Skin of body (tissue), 2 donors: ENCODE results near the gene TMCC1. TPM values are rescaled to one million over a fixed set of nuclear protein-coding genes. Genes with fewer than 3 reads are reported as not detected.
"Not testable (repeated sequence)": the region's sequence is repeated elsewhere in the genome, so short reads cannot be mapped to it uniquely, and the experiment has no call there.

ENCODE experiments used
- DNase-seq: peaks from one replicate; lab custom pipeline; 2025; lab: John Stamatoyannopoulos, UW
- total RNA-seq: library from RNA; depleted of rRNA; stranded (reverse); fragments of >200 nt; gene quantifications from one replicate; pipeline ENCODE4 v1.2.3, GENCODE V29; 2014

The TMCC1 gene
- total RNA-seq, 1 donor from 2014 or later: 21.5 TPM

DNA sequence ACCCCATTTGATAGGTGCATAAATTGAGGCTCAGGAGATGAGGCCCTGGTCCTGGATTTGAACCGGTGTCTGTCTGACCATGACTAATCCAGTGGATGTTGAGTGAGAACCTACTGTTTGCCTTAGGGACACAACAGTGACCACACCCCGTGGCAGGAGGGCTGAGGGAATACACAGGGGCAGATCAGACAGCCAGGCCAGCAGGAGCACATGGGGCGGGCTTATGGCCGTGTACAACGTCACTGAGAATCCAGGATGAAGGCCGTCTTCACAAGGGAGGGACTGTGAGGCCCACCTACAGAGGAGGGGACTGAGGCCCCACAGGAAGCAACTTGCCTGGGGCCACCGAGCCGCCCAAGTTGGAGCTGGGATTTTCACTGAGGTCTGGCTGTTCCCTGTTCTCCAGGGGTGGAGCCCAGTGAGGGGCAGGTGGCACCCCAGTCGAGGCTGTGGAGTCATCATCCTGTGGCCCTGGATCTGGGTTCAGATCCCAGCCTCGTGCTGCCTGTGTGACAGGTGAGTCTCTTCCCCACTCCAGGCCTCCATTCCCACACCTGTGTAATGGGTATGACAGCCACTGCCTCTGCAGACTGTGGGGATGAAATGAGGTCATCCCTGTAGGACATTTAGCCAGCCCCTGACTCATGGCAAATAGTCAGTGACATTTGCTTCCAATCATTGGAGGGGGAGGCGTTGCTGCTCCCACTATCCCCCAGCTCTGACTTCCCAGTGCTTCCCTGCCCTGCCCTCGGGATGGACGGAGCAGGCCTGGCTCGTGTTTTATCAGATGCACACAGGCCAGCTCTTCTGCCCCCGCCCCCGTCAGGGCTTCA is 280.8 kb downstream of the TMCC1 start:
- DNase-seq: no peak

DNA sequence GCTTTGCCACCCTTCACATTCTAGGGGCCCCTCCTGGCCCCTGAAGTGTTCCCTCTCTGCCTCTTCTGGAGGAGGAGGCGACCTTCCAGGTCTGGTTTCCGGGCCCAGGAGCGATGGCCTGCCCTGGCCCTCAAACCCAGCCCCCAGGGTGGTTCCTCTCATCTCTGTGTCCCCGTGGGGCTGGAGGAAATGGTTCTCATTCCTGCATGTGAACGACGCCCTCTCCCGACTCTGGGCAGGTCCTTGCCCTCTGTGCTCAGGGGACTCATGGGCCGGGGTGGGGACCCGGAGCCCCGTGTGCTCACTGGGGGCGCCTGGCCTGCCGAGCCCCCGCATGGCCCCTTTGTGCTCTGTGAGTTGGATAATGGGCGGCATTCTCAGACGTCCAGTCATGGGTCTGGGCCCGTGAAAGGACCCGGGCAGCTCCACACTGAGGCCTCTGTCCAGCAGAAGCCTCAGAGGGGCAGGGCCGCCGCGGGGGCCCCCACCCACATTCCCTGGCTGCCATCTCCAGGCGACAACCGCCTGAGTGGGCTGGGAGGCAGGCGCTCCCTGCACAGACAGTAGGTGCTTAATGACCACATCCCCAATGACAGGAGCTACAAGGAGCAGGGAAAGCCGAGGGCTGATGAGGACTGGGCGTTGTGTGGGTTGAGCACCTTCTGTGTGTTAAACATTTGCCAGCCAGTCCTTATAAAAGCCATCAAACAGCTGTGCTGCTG is 281.5 kb downstream of the TMCC1 start:
- DNase-seq: no peak

DNA sequence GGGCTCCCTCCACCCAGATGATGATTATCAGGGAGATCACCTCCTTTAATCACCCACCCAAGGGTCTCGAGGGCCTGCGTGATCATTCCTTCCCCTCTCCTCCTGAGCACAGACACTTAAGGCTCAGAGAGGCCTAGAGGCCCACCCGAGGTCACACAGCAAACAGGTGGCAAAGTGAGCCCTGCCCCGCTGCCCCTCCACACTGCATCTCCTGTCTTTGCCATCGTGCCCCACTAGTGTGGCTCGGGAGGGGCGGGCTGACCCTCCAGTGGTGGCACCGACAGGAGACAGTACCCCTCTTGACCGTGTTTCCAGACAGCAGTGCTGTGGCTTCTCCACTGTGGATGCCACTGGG is 282.1 kb downstream of the TMCC1 start:
- no peak for DNase-seq

DNA sequence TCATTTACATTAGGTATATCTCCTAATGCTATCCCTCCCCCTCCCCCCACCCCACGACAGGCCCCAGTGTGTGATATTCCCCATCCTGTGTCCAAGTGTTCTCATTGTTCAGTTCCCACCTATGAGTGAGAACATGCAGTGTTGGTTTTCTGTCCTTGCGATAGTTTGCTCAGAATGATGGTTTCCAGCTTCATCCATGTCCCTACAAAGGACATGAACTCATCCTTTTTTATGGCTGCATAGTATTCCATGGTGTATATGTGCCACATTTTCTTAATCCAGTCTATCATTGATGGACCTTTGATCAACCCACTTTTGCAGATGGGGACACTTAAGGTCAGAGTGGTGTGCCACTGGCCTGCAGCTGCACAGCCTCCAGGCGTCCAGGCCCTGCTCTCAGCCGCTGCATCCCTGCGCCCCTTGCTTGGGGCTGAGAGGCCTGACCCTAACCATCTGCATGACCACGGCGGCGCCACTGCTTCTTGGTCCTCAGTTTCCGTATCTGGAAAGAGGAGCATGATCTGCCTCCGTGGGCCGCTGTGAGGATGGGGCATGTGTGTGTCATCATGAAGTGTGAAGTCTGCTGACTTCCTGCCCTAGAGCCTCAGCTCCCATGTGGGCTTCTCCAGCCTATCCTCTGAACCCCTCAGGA is 282.6 kb downstream of the TMCC1 start:
- DNase-seq: not testable (repeated sequence)

DNA sequence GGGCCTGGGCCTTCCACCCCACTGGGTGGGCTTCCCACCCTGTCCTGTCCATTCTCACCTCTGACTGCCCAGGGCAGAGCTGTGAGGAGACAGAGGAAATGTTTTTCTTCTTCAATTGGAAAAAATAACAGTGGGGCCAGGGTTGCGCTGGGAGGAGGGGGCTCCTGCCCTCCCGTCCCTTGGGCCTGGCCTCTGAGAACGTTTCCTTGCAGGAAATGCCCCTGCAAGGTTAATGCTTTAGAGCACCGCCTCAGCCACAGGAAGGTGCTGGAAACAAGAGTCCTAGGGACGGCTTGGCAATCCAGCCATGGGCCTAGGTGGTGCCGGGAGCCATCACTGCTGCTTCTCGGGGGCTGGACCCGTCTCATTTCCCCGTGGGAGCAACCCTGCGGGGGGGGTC is 283.2 kb downstream of the TMCC1 start:
- no peak for DNase-seq

DNA sequence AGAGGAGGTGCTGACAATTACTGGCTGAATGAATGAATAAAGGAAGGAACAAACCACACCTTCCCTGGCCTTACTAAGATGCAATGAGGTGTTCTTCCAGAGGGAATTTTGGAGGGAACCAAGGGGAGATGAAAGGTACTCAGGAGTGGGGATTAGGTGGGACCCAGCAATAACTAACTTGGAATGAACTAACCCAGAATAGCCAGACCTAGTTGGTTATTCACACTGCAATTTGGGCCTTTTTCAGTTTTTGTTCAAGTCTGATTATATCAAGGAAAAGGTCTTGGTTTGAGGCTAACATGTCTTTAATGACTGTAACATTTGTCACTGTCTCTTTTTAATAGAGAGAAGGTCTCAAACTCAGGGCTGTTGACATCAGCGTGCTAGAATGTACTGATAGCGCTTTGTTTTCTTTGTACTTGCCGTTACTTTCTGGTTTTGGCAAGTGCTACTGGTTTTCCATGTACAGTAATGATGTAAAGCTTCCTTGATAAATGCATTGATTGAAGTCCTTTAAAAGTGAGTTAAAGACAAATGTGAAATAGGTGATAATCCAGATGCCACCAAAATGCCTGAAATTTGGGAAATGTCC is 283.8 kb downstream of the TMCC1 start:
- DNase-seq: peak; percentile 34

DNA sequence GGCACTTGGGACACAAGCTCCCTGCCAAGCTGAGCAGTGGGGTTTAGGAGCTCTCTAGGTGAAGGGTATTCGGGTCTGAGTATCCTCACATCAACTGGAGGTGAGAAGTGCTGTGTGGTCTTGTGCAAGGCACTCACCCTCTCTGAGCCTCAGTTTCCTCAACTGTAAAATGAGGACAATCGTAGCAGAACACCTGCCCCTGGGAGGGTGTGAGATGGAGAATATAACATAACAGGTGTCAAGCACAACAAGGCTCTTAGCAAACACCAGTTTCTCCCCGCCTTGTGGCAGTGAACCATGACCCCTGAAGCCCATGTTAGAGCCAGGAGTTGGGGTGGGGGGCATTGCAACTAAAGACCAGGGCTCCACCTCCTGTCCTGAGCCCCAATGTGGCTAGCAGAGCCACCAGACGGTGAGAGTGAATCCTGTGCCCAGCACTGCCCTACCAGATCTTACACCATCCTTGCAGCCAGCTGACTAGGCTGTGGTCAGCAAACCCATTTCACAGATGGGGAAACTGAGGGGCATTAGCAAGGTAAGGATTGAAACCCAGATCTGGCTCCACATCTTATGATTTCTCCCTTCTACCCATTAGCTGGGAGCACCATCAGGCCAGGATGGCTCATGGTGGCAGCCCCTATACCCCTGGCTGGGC is 284.4 kb downstream of the TMCC1 start:
- DNase-seq: no peak

DNA sequence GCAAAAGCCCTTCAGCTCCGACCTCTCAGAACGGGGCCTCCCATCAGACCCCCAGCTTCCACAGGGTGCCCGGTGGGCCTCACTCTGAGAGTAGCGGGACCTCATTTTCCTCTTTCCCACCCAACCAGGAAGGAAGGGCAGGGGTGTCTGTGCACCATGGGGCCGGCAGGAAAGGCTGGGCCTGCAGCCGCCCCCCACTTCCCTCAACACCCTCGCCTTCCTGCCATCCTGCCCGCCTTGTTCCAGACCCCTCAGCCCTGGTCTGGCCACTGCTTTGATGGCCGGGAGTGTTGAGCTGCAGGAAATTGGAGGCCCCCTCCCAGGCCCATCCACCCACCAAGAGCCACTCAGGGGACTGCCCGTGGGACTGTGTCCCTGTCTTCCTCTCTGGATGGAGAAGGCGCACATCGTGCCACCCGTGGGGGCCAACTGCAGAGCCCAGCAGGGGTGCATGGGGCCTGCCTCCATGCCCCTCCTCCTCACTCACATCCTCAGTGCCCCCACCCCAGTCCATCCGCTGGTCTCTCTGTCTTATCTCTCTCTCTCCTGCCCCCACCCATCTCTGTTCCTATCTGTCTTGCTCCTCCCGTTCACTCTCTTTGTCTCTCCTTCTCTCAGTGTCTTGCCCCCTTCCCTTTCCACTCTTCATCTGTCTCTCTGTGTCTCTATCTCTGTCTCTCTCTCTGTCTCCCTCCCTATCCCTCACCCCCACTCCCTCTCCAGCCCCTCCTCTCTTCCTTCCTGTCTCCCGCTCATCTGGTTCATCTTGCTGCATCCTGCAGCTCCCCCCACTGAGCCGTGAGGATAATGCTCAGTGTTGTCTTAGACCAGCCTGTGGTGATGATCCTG is 285.2 kb downstream of the TMCC1 start:
- DNase-seq: peak; percentile 70

DNA sequence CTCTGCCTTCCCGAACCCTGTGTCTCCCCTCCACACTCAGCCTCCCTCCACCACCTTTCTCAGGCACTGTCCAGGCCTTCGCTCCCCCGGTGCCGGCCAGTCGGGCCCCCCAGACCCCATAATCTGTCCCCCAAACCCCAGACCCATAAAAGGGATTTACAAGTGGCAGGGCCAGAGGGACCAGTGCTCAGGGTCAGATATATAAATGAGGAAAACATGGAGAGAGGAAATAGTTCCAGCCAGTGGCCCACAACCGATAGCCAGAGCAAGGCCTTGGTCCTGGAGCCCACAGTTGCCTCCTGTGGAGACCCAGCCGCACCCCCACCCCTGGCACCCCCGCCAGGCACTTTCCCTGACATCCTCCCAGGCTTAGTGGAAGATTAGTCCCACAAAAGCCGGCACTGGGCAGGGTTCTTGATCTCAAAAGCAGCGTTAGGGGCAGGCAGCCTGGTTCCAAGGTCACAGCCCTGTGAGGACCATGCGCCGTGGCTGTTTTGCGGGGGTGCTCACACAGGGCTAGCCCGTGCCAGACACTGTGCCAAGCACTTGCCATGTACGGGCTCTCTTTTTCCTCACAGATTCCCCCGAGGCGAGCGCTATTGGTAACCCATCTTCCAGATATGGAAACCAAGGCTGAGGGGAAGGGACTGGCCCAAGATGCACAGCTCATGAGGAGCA is 286.0 kb downstream of the TMCC1 start:
- no peak for DNase-seq

DNA sequence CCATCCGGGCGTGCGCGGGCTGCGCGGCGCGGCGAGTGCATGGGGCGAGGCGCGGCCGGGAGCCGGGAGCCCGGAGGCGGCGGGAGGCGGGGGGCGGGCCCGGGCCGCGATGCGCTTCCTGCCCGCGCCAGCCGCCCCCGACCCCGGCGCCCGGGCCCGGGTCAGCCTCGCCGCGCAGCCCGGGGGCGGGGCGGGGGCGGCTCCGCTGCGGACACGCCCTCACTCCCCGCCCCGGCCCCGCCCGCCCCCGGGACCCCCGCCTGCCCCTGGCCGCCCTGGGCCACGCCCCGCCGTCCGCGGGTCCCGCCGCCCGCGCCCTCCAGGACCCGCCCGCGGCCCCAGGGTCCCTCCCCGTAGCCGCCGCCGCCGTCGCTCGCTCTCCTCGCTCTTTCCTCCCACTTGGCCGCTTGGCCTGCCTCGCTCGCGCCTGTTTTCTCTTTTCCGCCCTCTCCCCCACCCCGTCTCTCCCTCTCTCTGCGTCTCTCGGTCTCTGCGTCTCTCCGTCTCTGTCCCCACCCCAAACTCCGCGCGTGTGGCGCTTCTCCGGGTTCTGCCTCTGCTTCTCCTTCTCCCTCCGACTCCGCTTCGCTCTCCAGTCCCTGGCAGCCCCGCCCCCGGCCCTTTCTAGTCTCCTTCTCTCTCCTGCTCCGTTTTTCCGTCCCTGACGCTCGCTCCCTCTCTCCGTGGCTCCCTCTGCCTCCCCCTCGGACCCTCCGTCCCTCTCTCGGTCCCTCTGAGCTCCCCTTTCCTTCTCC is 286.7 kb downstream of the TMCC1 start, which contains the start of gene PLXND1:
TSS of gene PLXND1 (minus strand) at position 41 of the 755 bp plus-strand sequence. CDS start at position 4, 37 bp downstream.
- DNase-seq: peak; percentile 78

DNA sequence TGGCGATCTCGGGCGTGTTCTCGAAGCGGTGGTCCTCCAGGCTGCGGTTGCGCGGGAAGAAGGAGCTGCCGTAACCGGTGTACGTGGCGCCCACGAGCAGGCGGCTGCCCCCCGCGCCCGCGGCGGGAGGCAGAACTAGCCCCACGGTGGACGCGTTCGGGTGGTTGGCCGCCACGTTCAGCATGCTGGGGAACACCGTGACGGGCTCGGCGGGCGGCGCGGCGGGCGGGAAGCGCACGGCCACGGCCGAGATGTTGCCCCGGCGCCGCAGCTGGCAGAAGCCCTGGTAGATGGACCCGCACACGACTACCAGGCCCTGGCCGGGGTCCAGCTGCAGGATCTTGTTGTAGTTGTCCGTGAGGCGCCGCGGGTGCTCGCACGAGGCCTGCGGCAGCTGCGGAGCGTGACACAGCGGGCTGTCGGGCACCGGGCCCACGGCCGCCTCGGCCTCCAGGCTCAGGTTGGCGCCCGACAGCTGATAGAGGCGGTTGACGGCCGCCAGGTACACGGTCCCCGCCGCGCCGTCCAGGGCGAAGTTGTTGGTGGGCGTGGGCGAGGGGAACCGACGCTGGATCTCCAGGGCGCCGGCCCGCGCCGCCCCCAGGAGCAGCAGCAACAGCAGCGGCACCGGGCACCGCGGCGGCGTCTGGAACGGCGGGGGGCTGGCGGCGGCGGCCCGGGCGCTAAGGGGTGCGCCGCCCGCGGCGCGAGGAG is 287.4 kb downstream of the TMCC1 start:
- DNase-seq: no peak

DNA sequence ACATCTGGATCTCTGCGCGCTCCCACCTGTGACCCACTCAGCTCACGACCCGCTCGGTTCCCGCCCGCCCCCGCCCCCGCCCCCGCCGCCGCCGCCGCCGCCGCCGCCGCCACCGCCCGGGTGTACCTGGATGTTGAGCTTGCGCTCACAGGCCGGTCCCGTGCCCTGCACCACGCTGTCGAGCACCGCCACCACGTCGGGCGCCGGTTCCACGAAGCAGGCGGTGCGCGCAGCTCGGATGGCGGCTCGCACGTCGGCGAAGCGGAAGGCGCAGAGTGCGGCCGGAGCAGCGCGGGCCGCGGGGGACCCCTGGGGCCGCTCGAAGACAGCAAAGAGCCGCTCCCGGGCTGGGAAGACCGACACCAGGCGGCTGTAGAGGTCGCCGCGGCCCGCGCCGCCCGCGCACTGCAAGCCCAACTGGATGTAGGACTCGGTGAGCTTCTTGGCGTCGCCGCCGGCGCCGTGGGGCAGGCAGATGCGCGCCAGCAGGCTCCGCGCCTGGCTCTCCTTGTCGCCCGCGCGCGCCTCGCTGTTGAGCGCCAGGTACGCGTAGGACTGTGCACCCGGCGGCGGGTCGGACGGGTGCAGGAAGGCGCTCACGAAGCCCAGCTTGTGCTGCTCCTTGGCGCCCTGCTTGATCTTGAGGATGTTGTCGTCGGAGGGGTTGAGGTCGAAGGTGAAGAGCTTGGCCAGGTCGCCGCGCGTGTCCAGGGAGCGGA is 288.1 kb downstream of the TMCC1 start:
- no peak for DNase-seq

DNA sequence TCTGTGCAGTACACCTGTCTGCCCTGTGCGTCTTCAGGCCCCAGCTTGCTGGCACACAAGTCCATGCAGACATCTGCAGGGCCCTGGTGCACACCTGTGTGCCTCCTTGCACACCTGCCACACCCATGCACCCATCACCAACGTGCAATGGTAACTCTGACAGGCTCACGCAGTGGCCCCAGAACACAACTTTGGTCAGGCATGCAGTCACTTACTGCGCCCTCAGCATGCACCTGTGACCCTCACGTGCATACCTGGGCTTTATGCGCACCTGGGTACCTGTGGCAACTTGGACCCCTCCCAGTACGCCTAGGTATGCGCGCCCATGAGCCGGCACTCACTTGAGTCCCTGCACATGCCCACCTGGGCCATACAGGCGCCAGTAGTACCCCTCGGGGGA is 288.7 kb downstream of the TMCC1 start:
- no peak for DNase-seq

DNA sequence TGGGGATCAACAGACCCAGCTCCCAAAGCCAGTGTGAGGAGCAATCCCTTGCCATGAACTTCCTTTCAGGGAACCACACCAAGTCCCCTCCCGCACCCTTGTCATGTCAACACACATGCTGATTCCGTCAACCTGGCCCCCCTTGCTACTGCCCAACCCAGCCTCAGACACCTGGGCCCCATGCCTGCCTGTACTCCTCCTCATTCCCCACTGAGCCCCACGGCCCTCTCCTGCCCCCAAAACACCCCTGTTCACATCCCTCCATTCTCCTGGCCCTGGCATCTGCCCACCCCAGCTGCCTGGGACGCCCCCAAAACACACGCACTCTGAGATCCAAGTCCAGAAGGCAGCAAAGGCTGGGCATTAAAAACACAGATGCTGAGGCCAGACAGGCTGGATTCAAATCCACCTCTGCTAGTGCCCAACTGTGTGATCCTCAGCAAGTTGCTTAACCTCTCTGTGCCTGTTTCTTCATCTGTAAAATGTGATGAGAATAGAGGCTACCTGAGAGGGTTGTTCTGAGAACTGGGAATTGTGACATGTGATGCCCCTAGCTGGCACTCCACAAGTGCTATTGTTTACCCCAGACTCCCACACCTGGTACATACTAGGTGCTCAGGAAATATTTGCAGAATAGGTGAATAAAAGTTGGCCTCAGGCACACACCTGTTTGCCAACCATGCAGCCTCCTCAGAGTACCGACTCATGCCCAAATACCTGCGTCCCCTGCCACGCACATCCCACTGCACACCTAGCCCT is 289.3 kb downstream of the TMCC1 start:
- DNase-seq: no peak

DNA sequence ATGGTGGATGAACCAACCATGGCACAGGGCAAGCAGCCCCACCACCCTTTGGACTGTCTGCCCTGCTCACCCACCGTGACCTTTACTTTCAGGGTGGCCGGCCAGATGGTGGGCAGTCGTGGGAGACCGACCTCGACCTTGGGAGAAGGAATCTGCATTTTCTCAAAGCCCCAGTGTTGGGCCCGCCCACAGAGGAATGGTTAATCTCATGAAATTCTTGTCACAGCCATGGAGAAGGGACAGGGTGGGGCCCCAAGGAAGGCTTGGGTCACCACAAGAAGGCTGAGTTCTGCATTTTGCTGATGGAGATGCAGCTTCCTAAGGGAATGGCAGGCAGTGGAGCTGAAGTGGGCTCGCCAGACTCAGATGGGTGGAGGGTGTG is 290.0 kb downstream of the TMCC1 start:
- no peak for DNase-seq

DNA sequence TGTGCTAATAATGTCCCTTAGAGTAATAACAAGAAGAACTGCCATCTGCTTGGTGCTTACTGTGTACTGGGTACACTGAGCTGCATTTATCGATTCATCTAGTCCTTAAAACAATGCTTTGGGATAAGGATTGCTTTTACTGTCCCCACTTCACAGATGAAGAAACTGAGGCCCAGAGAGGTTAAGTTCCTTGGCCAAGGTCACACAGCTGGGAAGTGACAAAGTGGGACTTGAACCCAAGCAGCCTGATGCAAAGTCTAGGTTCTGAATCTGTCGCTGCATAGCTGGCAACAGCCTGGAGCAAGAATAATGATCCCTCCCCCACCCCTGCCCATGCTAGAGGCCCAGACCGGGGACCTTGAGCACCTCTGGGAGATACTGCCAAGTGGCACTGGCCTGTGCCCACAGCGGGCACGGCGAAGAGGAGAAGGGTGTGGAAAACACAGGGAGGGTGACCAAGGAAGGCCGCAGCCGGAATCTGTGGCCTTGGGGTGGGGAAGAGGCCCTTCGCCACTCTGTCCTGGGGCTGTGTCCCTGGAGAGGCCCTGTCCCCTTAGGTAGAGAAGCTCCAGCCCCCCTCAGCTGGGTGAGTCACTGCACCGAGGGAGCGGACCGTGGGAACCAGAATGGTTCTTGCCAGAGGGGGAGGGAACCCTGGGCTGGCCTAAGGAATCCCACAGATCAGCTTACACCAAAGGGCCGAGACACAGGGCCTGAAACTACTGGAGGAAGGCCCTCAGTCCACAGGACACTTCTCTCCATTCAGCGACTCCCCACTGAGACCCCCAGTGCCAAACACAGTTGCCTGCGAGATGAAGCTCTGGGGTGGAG is 290.6 kb downstream of the TMCC1 start:
- DNase-seq: peak; percentile 56
